KBM-7 (cell line): ENCODE data around the gene TREML2.
A peak's percentile ranks its signal among the peaks of the same experiment; 100 is the strongest.

Experiments used
- DNase-seq: peaks from one replicate; pipeline ENCODE4 v3.0.0-alpha.2; 2015
- in situ Hi-C: fragments of 300-500 bp; cut with MboI; formaldehyde crosslinking; loops from 2 replicates; pipeline ENCODE4 v1.14.3; 2020; ENCODE audit warnings: low sequenced_read_pairs, low pct_unique_long_range_greater_than_20kb, mixed read lengths

TREML2 gene

DNA sequence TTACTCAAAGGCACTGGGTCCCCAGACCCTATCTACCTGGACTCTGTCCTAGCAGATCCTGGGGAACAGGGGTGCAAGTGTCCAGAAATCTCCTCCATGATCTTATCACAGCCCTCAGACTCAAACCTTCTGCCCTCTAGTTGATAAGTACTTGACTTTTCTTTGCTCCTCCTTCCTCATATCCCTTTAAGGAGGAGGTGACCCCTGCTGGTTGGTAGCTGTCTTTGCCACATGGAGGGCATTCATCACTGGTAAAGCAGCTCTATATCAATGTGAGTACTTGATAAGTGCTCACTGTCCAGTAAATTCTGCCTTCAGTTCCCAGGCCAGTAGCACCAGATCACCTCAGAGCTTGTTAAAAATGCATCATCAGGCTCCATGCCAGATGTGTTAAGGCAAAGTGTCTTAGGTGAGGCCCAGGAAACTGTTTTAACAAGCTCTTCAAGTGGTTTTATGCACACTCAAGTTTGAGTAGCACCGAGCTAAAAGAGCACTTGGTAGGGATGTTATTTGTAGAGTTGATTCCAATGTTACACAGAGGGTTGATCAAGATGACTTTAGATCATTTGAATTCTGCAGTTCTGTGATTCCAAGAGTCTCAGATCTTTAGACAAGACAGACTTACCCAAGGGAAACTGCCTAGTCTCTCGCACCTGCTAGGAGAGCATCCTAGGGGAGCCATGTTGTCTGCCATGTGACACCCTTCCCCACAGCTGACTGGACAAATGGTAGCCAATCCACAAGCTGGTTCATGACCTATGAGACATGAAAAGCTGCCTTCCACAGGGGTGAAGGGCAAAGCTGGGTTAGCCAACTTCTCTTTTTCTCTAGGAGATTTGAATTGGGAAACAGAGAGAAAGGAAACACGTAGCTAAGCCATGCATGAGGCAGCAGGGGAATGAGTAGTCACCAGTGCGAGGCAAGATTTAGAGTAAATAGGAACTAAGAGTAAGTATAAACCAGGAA, 18.6 kb downstream of the TREML2 start:
- peak; percentile 87 for DNase-seq
- in situ Hi-C loops: no loop called here

- DNase-seq: no peak
- in situ Hi-C loops: no loop called here
Observed at GRCh38 chr6:41181566-41181965, 19.4 kb downstream of the TREML2 start.

GRCh38 chr6:41179163-41179562, 21.8 kb downstream of the TREML2 start:
- in situ Hi-C loops: no loop called here

GRCh38 chr6:41177695-41178094, 23.3 kb downstream of the TREML2 start:
- in situ Hi-C loops: no loop called here

More at GRCh38 chr6:41179163-41179562, 21.8 kb downstream of the TREML2 start:
- no peak for DNase-seq

GRCh38 chr6:41177287-41177686, 23.7 kb downstream of the TREML2 start:
- DNase-seq: no peak
- in situ Hi-C loops: no loop called here

More at GRCh38 chr6:41177695-41178094, 23.3 kb downstream of the TREML2 start:
- no peak for DNase-seq

- in situ Hi-C loops: no loop called here
- DNase-seq: no peak
Observed at GRCh38 chr6:41176189-41176588, 24.8 kb downstream of the TREML2 start.

- in situ Hi-C loops: no loop called here
Observed at GRCh38 chr6:41175084-41175483, 25.9 kb downstream of the TREML2 start.

GRCh38 chr6:41174610-41175009, 26.3 kb downstream of the TREML2 start:
- in situ Hi-C loops: no loop called here

More at GRCh38 chr6:41175084-41175483, 25.9 kb downstream of the TREML2 start:
- DNase-seq: no peak

DNA sequence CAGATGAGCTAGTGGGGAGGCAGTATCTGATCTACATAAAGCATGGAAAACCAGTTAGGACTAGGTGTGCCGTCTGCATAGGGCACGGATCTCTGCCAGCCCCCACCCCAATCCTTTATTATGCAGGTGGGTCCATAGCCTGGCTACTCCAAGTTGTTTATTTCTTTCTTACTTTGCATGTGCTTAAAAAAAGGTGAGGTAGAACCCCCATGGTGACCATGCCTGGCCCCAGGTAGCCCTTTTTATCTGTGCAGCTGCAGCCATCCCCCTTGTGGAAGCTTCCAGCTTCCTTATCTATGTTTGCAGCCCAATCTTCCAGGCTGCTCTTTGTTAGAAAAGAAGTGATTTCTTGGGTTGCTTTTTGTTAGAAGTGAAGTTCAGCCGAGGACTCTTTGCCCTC, 29.0 kb downstream of the TREML2 start:
- in situ Hi-C loops: no loop called here
- no peak for DNase-seq

More at GRCh38 chr6:41174610-41175009, 26.3 kb downstream of the TREML2 start:
- DNase-seq: no peak

- in situ Hi-C loops: no loop called here
- no peak for DNase-seq
Observed at GRCh38 chr6:41170547-41171160, 30.3 kb downstream of the TREML2 start.

DNA sequence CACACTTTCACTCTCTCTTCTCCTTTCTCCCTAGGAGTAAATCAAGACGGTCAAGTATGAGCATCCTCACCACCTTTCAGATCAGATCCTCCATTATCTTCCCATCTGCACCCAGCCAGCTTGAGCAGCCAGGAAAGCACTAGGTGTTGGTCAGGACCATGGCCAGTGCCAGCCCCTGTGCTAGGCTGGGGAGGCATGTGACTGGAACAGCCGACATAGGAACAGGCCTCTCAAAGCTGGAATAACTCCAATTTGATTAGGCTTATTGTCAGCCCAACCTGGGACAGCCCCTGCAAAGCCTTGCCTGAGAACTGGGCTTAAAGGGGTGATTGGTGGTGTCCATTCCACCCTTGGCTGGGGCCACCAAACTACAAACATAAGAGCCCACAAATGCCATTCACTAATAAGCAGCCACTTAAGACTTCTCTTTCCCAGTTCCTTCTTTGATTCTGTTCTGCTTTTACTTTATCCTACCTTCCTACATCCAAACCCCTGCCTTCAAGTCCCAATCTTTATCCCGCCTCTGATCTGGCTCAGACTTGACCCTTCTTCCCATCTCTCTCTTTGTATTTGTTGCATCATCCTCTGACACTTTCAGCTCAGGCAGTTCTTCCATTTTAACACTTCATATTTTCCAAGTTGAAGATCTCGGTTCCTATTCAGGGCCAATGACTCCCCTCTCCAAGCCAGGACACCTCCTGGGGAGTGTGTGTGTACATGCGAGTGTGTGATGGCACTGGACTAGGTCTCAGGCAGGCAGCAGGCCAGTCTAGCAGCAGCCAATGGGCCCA, 33.6 kb downstream of the TREML2 start:
- no peak for DNase-seq
- in situ Hi-C loops: no loop called here

GRCh38 chr6:41164551-41165120, 36.3 kb downstream of the TREML2 start:
- no peak for DNase-seq
- in situ Hi-C loops: no loop called here

- in situ Hi-C loops: no loop called here
Observed at GRCh38 chr6:41163419-41163717, 37.6 kb downstream of the TREML2 start.

DNA sequence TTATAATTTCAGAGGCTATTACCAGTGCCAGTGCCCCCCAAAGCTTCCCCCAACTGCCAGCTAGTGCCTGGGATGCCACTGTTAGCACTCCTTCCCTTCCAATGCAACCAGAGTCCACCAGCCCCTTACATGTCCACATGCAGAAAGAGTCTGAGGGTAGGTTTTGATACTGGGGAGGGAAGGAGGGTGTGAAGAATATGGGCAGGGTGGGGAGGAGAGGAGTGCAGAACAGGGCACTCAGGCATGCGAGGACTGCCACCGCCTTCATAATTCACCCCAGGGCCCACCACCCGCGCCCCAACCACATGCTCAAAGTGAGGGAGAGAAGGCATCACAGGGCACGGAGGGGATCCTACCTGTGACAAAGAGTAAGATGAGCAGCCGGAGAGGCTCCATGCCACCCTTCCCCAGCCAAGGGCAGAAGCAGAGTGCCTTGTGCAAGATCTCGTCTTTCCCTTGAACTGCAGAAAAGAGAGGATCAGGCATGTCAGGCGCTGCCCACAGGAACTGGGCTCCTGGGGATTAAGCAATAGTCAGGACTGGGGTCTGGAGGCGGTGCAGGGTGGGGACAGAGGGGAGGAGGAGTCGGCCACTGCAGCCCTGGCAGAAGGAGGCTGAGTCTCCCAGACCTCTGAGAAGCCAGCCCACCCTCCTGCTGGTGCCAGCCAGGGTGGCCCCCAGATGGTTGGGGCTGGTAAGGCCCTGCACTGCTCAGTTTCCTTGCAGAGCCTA, 38.1 kb downstream of the TREML2 start, which contains the start of gene TREM2:
Gene TREM2, minus strand, starts transcription at position 430 of the 732 bp plus-strand sequence. Its CDS starts 34 bp downstream, at position 396.
- in situ Hi-C loops: no loop called here
- no peak for DNase-seq

More at GRCh38 chr6:41163419-41163717, 37.6 kb downstream of the TREML2 start:
- DNase-seq: no peak

DNA sequence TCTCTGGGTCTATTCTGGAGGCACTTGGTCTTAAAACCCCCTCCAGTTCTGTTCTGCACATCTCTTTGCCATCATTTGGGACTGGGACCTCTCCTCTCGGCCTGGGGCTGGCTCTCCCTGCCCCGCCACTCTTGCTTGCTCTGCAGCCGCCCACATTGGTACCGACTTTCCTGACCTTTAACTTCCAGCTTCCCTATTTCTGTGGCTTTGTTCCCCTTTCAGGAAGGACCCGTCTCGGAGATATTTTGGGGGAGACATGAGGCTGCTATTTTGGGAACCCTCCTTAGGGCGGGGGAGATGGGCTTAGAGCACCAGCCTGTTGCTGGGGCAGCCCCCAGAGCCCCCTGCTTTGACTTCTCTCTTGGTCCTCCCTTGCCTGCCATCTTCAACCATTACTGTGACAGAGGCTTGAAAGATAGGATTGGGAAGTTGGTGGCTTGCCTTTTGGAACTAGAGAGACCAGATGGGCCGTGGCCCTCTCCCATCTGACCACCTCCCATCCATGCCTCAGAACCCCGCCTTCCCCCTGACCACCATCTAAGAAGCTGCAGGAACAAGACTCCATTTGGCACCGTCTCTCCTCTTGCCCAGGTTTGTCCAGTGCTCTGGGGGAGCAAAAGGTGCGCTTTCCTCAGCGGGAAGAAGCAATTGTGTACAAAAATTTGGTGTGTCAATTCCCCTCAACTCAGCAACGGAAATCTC, 38.9 kb downstream of the TREML2 start:
- in situ Hi-C loops: no loop called here
- peak; percentile 21 for DNase-seq

GRCh38 chr6:41161380-41161779, 39.6 kb downstream of the TREML2 start:
- no peak for DNase-seq
- in situ Hi-C loops: no loop called here

DNA sequence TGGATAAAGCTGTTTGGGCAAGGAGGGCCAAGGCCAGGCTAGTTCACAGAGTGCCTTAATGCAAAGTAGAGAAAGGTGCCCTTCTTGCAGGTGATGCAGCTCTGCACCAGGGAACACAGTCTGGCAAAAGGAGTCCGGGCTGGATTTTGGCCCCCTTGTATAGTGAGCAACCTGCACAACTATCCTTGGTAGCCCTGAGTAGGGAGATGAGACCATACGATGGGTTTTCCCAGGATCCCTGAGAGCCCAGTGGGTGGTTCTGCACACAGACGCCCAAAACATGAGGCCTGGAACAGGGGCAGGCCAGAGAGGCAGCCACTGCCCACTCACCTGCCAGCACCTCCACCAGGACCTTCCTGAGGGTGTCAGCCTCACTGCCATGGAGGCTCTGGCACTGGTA, 40.0 kb downstream of the TREML2 start:
- no peak for DNase-seq
- in situ Hi-C loops: no loop called here
